Measurements from ENCODE around the gene CDK16.
"Not testable (repeated sequence)": the region's sequence is repeated elsewhere in the genome, so short reads cannot be mapped to it uniquely, and the experiment has no call there.

The CDK16 gene

DNA sequence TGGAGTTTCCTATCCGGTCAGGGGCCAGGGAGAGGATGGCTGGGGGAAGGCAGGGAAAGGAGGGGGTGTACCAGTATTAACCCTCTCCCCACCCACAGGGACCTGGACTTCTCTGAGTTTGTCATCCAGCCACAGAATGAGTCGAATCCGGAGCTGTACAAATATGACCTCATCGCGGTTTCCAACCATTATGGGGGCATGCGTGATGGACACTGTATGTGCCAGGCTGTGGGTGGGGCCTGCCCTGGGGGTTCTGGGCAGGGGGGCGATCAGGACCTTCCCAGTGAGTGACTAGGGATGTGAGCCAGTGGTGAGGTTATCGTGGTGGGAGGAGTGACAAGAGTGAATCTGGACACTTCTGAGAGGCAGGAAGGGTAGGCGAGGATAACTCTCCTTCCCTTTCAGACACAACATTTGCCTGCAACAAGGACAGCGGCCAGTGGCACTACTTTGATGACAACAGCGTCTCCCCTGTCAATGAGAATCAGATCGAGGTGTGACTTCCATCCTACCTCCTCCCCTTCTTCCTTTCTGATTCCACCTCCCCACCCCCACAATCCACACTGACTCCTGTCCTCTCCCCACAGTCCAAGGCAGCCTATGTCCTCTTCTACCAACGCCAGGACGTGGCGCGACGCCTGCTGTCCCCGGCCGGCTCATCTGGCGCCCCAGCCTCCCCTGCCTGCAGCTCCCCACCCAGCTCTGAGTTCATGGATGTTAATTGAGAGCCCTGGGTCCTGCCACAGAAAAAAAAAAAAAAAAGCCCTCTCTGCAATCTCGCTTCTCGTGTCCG, 28.9 kb downstream of the CDK16 start:
- DNase-seq, result no peak

DNA sequence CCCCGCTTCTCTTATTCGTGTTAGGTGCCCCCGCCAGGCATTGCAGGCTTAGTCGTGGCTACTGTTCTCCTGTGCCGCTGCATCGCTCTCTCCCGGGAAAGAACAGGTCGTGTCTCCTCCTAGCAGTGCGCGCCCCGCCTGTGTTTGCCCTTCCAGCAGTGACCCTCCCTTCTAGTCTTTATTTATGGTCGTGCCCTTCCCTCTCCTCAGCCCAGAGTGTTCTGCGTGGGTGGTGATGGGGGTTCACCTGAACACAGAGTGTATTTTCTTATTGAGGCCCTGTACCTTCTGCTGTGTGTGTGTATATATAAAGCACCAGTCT, 29.5 kb downstream of the CDK16 start:
- no peak for DNase-seq

DNA sequence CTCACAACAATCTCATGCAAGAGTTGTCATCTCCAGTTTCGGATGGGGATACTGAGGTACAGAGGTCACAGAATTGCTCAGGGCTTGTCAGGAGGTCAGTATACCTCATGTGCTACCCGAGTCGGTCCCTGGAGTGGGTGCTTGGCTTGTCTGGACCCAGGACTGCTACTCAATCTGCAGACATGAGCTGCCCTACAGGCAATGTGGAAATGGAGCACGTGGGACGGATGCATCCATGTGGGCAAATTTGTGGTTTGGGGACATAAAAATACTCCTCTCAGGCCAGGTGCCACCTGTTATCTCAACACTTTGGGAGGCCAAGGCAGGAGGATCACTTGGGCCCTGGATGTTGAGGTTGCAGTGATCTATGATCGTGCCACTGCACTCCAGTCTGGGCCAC, 30.1 kb downstream of the CDK16 start:
- DNase-seq, result no peak

DNA sequence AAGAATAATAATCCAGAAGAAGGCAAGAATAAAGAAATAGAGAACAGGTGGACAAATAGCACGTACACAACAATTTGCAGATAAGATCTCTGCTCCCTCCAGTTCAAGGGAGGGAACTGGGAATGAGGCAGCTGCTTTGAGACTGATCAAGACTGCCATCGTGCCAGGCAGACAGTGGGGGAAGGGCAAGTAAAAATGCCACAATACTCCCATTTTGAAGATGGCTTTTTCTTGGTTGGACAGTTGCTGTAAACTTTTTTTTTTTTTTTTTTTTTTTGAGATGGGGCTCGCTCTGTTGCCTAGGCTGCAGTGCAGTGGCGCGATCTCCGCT, 31.5 kb downstream of the CDK16 start:
- DNase-seq, result no peak

DNA sequence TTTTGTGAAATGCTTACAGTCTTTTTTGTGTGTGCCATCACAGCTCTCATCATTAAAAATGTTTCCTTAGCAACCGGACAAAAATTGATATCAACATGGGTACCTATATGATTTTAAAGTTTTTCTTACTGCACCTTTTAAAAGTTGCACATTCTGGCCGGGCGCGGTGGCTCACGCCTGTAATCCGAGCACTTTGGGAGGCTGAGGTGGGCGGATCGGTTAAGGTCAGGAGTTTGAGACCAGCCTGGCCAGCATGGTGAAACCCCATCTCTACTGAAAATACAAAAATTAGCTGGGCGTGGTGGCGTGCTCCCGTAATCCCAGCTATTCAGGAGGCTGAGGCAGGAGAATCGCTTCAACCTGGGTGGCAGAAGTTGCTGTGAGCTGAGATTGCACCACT, 39.1 kb downstream of the CDK16 start:
- not testable (repeated sequence) for DNase-seq

DNA sequence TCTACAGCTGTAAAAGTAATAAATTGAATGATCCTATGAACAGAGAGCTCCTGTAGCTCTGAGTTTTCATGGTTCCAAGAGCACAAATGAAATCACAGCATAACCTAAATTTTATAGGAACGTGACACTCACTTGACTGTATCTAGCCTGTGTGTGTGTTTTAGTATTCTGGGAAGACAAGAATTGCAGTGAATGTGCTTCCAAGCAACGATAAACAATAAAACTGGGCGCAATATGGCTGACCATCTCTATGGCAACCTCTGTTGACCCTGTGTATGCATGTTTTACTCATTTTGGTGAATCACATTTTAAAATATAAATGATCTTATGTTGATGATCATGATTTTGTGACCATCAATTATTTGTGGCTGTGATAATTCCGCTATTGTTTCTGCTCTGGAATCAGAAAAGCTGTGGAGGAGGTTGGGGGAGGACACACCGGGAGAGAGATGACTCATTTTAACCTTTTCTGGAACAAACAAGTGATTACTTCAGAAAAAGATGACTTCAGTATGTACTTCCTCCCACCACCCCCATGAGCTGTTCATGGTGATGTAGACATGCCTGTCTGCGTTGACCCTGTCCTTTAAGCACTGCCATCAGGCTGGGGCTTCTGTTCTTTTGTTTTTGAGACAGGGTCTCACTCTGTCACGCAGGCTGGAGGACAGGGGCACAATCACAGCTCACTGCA, 46.1 kb downstream of the CDK16 start:
- DNase-seq, result peak in 1 of 58 donors; percentile 5

DNA sequence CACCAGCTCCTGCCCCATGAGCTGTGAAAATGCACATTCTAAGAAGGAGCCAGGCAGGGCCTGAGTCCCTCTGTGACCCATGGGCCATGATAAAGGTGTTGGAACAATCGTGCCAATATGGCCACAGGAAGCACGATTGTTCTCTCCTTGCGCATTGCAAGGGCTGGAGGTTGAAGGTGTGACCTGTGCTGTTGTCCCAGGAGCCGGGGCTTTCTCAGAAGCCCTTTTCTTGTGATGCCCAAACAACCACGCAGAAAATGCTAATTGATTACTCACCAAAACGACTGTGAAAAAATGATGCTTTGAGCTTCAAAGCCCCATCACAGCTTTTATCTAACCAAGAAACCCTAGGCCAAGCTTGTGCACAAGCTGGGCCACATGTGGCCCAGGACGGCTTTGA, 48.2 kb downstream of the CDK16 start:
- DNase-seq, result no peak

DNA sequence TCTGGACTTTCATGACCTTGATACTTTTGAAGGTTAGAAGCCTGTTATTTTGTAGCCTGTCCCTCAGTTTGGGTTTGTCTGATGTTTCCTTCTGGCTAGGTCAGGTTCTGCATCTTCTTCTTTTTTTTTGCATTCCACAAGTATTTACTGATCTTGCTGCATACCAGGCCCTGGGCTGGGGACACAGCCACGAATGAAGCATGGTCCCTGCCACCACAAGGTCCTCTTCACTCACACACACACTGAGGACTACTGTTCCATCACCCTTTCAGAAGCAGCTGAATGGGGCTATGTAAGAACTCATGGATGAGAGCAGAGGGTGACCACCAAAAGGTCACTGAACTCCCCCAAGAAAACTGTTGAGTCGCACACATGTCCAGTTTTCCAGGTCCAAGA, 53.5 kb downstream of the CDK16 start:
- DNase-seq, result no peak

DNA sequence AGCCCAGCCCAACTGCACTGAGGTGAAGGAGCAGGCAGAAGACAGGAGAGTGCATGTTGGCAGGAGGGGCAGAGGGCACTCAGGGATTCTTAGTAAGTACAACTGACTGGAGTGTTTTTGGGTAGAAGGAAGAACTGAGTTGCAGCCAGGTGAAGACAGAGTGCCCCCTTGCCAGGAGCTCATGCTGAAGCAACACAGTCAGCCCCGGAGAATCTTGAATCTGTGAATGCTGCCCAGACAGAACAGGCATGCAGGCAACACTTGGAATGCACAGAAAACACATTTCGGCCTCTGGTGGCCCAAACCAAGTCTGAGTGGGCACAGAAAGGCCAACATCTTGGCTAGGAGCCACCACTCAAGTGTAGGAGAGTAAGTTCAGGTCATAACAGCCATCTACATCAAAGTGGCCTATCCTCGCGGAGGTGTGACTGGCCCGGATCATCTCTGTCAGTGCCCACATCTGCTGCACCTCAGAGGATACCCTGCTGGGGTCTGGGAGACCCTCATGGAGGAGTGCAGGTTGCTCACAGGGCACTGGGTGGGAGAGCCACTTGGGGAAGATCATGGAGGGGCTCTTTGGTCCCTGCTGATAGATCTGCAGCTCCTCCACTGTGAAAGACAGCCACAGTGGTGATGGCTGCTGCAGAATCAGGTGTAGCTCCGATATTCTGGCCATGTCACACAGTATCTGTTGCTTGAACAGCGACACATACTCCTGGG, 54.7 kb downstream of the CDK16 start:
- DNase-seq, result no peak

DNA sequence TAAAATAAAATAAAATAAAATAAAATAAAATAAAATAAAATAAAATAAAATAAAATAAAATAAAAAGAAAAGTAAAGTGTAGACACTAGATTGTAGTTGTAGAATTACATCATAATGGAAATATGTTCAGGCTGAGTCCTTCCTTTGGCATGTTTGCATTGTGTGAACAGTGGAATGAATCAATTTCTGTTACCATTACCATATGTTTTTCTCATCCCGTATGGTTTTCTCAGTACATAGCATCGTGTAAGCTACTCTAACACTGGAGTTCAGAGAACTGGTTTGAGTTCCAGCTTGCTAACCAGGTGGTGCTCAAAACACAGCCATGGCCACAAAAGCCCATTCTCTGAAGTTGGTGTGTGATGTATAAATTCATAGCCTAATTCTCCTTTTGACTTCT, 60.2 kb downstream of the CDK16 start:
- no peak for DNase-seq
